ENCODE results near the gene CSK. TPM values are rescaled to one million over a fixed set of nuclear protein-coding genes. Genes with fewer than 3 reads are reported as not detected.

The CSK gene
- total RNA-seq, 1 experiment from 2014 or later, result 82.6 TPM

GRCh38 chr15:74780523-74781430 lies 1.1 kb upstream of the CSK start:
- Mint-ChIP-seq H3K9me3 (ENCODE audit: low read depth, unreplicated experiment) (no peaks in the 10 kb centered on the region), H3K4me3 (ENCODE audit: low read depth, unreplicated experiment) (peak overlapping the region; percentile 85), H3K27me3 (ENCODE audit: unreplicated experiment) (peaks cover 14% of the 10 kb centered on the region), H3K36me3 (ENCODE audit: insufficient read depth, unreplicated experiment) (peaks cover 23% of the 10 kb centered on the region), H3K4me1 (ENCODE audit: low read depth, unreplicated experiment) (peaks cover 37% of the 10 kb centered on the region), H3K27ac (ENCODE audit: unreplicated experiment) (no peak overlapping the region)
- BruUV-seq (replicated peaks), result no TSS peak
- DNase-seq, result no peak
- CTCF ChIA-PET, result interaction anchor here (1.3 to 3.6 kb wide), 3 partner anchors 11 to 170 kb away, joined by 3 to 16 read pairs (median 5); no protein-coding TSS in a partner anchor
- intact Hi-C loops (cut with micrococcal nuclease; ENCODE audit: unreplicated experiment), result no loop called here
- TF ChIP-seq CTCF (IDR thresholded peaks at IDR 0.05; ENCODE audit: unreplicated experiment), result no peak

- Mint-ChIP-seq H3K27ac (ENCODE audit: unreplicated experiment) (peak overlapping the region; percentile 56), H3K27me3 (ENCODE audit: unreplicated experiment) (peaks cover 14% of the 10 kb centered on the region), H3K4me3 (ENCODE audit: low read depth, unreplicated experiment) (peak overlapping the region; percentile 85), H3K36me3 (ENCODE audit: insufficient read depth, unreplicated experiment) (peaks cover 23% of the 10 kb centered on the region), H3K9me3 (ENCODE audit: low read depth, unreplicated experiment) (no peaks in the 10 kb centered on the region), H3K4me1 (ENCODE audit: low read depth, unreplicated experiment) (peaks cover 39% of the 10 kb centered on the region)
- CTCF ChIA-PET, result interaction anchor here (0.6 to 1.6 kb wide), 7 partner anchors 12 to 103 kb away, joined by 3 to 5 read pairs (median 3); no protein-coding TSS in a partner anchor
- BruUV-seq (replicated peaks), result no TSS peak
- peak; percentile 38 for DNase-seq
- intact Hi-C loops (cut with micrococcal nuclease; ENCODE audit: unreplicated experiment), result no loop called here
- no peak for TF ChIP-seq CTCF (IDR thresholded peaks at IDR 0.05; ENCODE audit: unreplicated experiment)
Measured at GRCh38 chr15:74782259-74783071, 585 bp downstream of the CSK start.

GRCh38 chr15:74783072-74783807 lies 1.4 kb downstream of the CSK start:
- Mint-ChIP-seq H3K27ac (ENCODE audit: unreplicated experiment) (peak overlapping the region; percentile 56), H3K9me3 (ENCODE audit: low read depth, unreplicated experiment) (no peaks in the 10 kb centered on the region), H3K27me3 (ENCODE audit: unreplicated experiment) (peaks cover 14% of the 10 kb centered on the region), H3K4me3 (ENCODE audit: low read depth, unreplicated experiment) (peak overlapping the region; percentile 85), H3K4me1 (ENCODE audit: low read depth, unreplicated experiment) (peaks cover 47% of the 10 kb centered on the region), H3K36me3 (ENCODE audit: insufficient read depth, unreplicated experiment) (peaks cover 23% of the 10 kb centered on the region)
- no peak for TF ChIP-seq CTCF (IDR thresholded peaks at IDR 0.05; ENCODE audit: unreplicated experiment)
- intact Hi-C loops (cut with micrococcal nuclease; ENCODE audit: unreplicated experiment), result no loop called here
- no TSS peak for BruUV-seq (replicated peaks)
- CTCF ChIA-PET, result interaction anchor here (0.5 to 1.6 kb wide), 7 partner anchors 12 to 103 kb away, joined by 3 to 7 read pairs (median 3); no protein-coding TSS in a partner anchor
- DNase-seq, result peak; percentile 35

GRCh38 chr15:74783808-74784175 lies 1.9 kb downstream of the CSK start:
- Mint-ChIP-seq H3K27me3 (ENCODE audit: unreplicated experiment) (peaks cover 14% of the 10 kb centered on the region), H3K9me3 (ENCODE audit: low read depth, unreplicated experiment) (no peaks in the 10 kb centered on the region), H3K4me3 (ENCODE audit: low read depth, unreplicated experiment) (peak overlapping the region; percentile 85), H3K4me1 (ENCODE audit: low read depth, unreplicated experiment) (peaks cover 52% of the 10 kb centered on the region), H3K36me3 (ENCODE audit: insufficient read depth, unreplicated experiment) (peaks cover 23% of the 10 kb centered on the region), H3K27ac (ENCODE audit: unreplicated experiment) (peak overlapping the region; percentile 19)
- intact Hi-C loops (cut with micrococcal nuclease; ENCODE audit: unreplicated experiment), result no loop called here
- no peak for DNase-seq
- CTCF ChIA-PET, result interaction anchor here (0.5 to 1.6 kb wide), 5 partner anchors 13 to 100 kb away, joined by 3 to 7 read pairs (median 4); no protein-coding TSS in a partner anchor
- no peak for TF ChIP-seq CTCF (IDR thresholded peaks at IDR 0.05; ENCODE audit: unreplicated experiment)
- BruUV-seq (replicated peaks), result no TSS peak

Measured in Calu3 (cell line).